Esophagus (tissue), 2 donors: ENCODE data around the gene UNC93B1. TPM values are rescaled to one million over a fixed set of nuclear protein-coding genes. Genes with fewer than 3 reads are reported as not detected.
"Not testable (repeated sequence)": the region's sequence is repeated elsewhere in the genome, so short reads cannot be mapped to it uniquely, and the experiment has no call there.

Experiments used
- H3K27ac ChIP-seq, 2 donors: one replicate each; pipeline ENCODE4 v1.5.1; 2013; ENCODE audit warnings: low read depth in 2 of 2, mild to moderate bottlenecking in 2 of 2, inconsistent platforms in 1 of 2, low read length in 1 of 2, moderate library complexity in 1 of 2
- H3K27me3 ChIP-seq, 2 donors: one replicate each; pipeline ENCODE4 v1.6.1; 2013; ENCODE audit warnings: low read length in 2 of 2, control low read depth in 1 of 2, mild to moderate bottlenecking in 1 of 2; ENCODE audit not compliant: insufficient read depth in 2 of 2, control insufficient read depth in 1 of 2
- H3K36me3 ChIP-seq, 2 donors: one replicate each; pipeline ENCODE4 v1.6.1; 2013; ENCODE audit warnings: low read length in 1 of 2; ENCODE audit not compliant: control insufficient read depth in 2 of 2, insufficient read depth in 2 of 2
- H3K4me1 ChIP-seq, 2 donors: one replicate each; pipeline ENCODE4 v1.6.1; 2013; ENCODE audit warnings: low read length in 1 of 2; ENCODE audit not compliant: control insufficient read depth in 2 of 2, insufficient read depth in 2 of 2
- H3K4me3 ChIP-seq, 2 donors: one replicate each; pipeline ENCODE4 v1.5.1; 2013; ENCODE audit warnings: low read length in 2 of 2, mild to moderate bottlenecking in 2 of 2, low read depth in 1 of 2, moderate library complexity in 1 of 2
- H3K9me3 ChIP-seq, 2 donors: one replicate each; pipeline ENCODE4 v1.6.1; 2013; ENCODE audit warnings: mild to moderate bottlenecking in 2 of 2, low read depth in 1 of 2, low read length in 1 of 2, moderate library complexity in 1 of 2; ENCODE audit not compliant: control insufficient read depth in 2 of 2, insufficient read depth in 1 of 2
- WGBS, 2 donors: extraction: QIAGEN DNeasy Blood & Tissue Kit; methylation state at CpG; one replicate each; pipeline ENCODE4 v1.1.7; 2013; 5-methylcytosine and 5-hydroxymethylcytosine counted together
- polyA plus RNA-seq, 2 donors: library from polyadenylated mRNA; stranded (reverse); fragments of 200-250 nt; gene quantifications; one replicate each; pipeline ENCODE4 v1.2.3, GENCODE V29; 2013
- donor health status: healthy with polysubstance abuse.
- donor health status: Bipolar disorder and iron deficiency.

The UNC93B1 gene
- polyA plus RNA-seq, 2 donors, result 20.5 to 24.4 TPM

GRCh38 chr11:67999201-67999629 lies 4.7 kb downstream of the UNC93B1 start:
- no peak overlapping the region for H3K27ac ChIP-seq
- WGBS, 2 donors, result 96 to 97% methylated on average over 13 of the region's 13 CpGs

GRCh38 chr11:67998150-67999045 lies 5.5 kb downstream of the UNC93B1 start:
- Histone ChIP-seq H3K9me3 (peaks cover 0 to 4% of the 10 kb centered on the region in 2 donors), H3K4me3 (no peak overlapping the region), H3K27me3 (no peaks in the 10 kb centered on the region), H3K4me1 (peaks cover 0 to 10% of the 10 kb centered on the region in 2 donors), H3K36me3 (peaks cover 0 to 6% of the 10 kb centered on the region in 2 donors), H3K27ac (no peak overlapping the region)
- 79 to 91% methylated on average over 9 of the region's 9 CpGs for WGBS, 2 donors

More at GRCh38 chr11:67999201-67999629, 4.7 kb downstream of the UNC93B1 start:
- H3K27me3 ChIP-seq, result no peaks in the 10 kb centered on the region
- H3K4me3 ChIP-seq, result no peak overlapping the region
- H3K4me1 ChIP-seq, result peaks cover 0 to 10% of the 10 kb centered on the region in 2 donors
- peaks cover 0 to 6% of the 10 kb centered on the region in 2 donors for H3K36me3 ChIP-seq
- peaks cover 0 to 4% of the 10 kb centered on the region in 2 donors for H3K9me3 ChIP-seq

GRCh38 chr11:67997475-67997921 lies 6.4 kb downstream of the UNC93B1 start:
- WGBS, 2 donors, result 91 to 93% methylated on average over 29 of the region's 29 CpGs
- no peak overlapping the region for H3K4me3 ChIP-seq
- peaks cover 0 to 4% of the 10 kb centered on the region in 2 donors for H3K9me3 ChIP-seq
- peaks cover 0 to 6% of the 10 kb centered on the region in 2 donors for H3K36me3 ChIP-seq
- no peak overlapping the region for H3K27ac ChIP-seq
- H3K27me3 ChIP-seq, result no peaks in the 10 kb centered on the region
- H3K4me1 ChIP-seq, result peaks cover 0 to 4% of the 10 kb centered on the region in 2 donors

- WGBS, 2 donors, result 60 to 73% methylated on average over 41 of the region's 41 CpGs
- H3K4me3 ChIP-seq, result no peak overlapping the region
- no peaks in the 10 kb centered on the region for H3K27me3 ChIP-seq
- peaks cover 0 to 4% of the 10 kb centered on the region in 2 donors for H3K9me3 ChIP-seq
- H3K27ac ChIP-seq, result no peak overlapping the region
- H3K36me3 ChIP-seq, result peaks cover 0 to 6% of the 10 kb centered on the region in 2 donors
- H3K4me1 ChIP-seq, result peaks cover 0 to 3% of the 10 kb centered on the region in 2 donors
These were observed 7.0 kb downstream of the UNC93B1 start for GRCh38 chr11:67996622-67997474.

GRCh38 chr11:67996051-67996450 lies 7.8 kb downstream of the UNC93B1 start:
- WGBS, 2 donors, result 88 to 92% methylated on average over 13 of the region's 13 CpGs
- peaks cover under 1 to 3% of the 10 kb centered on the region in 2 donors for H3K4me1 ChIP-seq

GRCh38 chr11:67995579-67995978 lies 8.3 kb downstream of the UNC93B1 start:
- not testable (repeated sequence) for H3K9me3 ChIP-seq, H3K27ac ChIP-seq, H3K36me3 ChIP-seq, H3K4me3 ChIP-seq, H3K4me1 ChIP-seq, H3K27me3 ChIP-seq
- WGBS, 2 donors, result 79 to 87% methylated on average over 11 to 14 of the region's 14 CpGs

More at GRCh38 chr11:67996051-67996450, 7.8 kb downstream of the UNC93B1 start:
- peaks cover 0 to 6% of the 10 kb centered on the region in 2 donors for H3K36me3 ChIP-seq
- H3K9me3 ChIP-seq, result peaks cover 0 to 4% of the 10 kb centered on the region in 2 donors
- no peak overlapping the region for H3K27ac ChIP-seq
- no peaks in the 10 kb centered on the region for H3K27me3 ChIP-seq
- no peak overlapping the region for H3K4me3 ChIP-seq

GRCh38 chr11:67995129-67995528 lies 8.8 kb downstream of the UNC93B1 start:
- H3K27ac ChIP-seq, H3K36me3 ChIP-seq: not testable (repeated sequence)
- 97 to 100% methylated on average over 3 of the region's 3 CpGs for WGBS, 2 donors

GRCh38 chr11:67994387-67994786 lies 9.5 kb downstream of the UNC93B1 start:
- not testable (repeated sequence) for H3K27me3 ChIP-seq, H3K4me1 ChIP-seq, H3K9me3 ChIP-seq, H3K27ac ChIP-seq, H3K36me3 ChIP-seq, H3K4me3 ChIP-seq
- WGBS, 2 donors, result 90 to 92% methylated on average over 5 of the region's 5 CpGs

More at GRCh38 chr11:67995129-67995528, 8.8 kb downstream of the UNC93B1 start:
- H3K27me3 ChIP-seq, H3K9me3 ChIP-seq, H3K4me1 ChIP-seq, H3K4me3 ChIP-seq: not testable (repeated sequence)

GRCh38 chr11:67993821-67994220 lies 10.1 kb downstream of the UNC93B1 start:
- H3K36me3 ChIP-seq, result not testable (repeated sequence)
- 22 to 25% methylated on average over 12 of the region's 12 CpGs for WGBS, 2 donors

More at GRCh38 chr11:67993821-67994220, 10.1 kb downstream of the UNC93B1 start:
- H3K27me3 ChIP-seq, H3K27ac ChIP-seq, H3K4me3 ChIP-seq, H3K4me1 ChIP-seq, H3K9me3 ChIP-seq: not testable (repeated sequence)
